Measurements from ENCODE around the gene PHF19. TPM values are rescaled to one million over a fixed set of nuclear protein-coding genes. Genes with fewer than 3 reads are reported as not detected.

PHF19 gene
- total RNA-seq, 1 experiment from 2014 or later = 66.8 TPM

DNA sequence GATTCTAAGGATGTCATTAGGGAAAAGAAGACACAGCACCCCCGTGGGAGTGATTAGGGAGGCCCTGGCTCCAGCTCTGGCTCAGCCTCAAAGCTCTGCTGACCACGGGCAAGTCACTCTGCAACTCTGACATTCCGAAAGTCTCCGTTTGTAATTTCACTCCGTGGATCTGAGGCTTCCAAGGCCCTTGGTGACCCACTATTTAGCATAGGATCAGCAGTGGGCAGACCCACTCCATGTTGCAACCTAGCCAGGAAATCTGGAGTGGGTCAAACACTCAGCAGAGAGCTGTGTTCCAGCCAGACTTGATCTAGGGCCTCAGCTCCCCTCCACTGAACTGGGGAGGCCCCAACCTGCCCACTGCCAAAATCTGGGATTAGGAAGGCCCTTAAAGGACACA is 11.8 kb downstream of the PHF19 start:
- TF ChIP-seq CTCF (conservative IDR thresholded peaks at IDR 0.05) = no peak
- no CpG with 5 or more reads among the region's 5 CpGs for WGBS (ENCODE audit: extremely low coverage, insufficient read length, low lambda C conversion rate)

More for the DNA sequence above, 11.8 kb downstream of the PHF19 start:
- DNase-seq = no peak
- Histone ChIP-seq H2AFZ (ENCODE audit: low read length) (no peak overlapping the region), H3K18ac (ENCODE audit: insufficient read length, low read depth, low read length) (no peak overlapping the region), H2AK5ac (ENCODE audit: insufficient read length, low read length) (no peak overlapping the region), H3K9me3 (ENCODE audit: control insufficient read depth, low read depth, low read length) (no peaks in the 10 kb centered on the region), H3K4ac (ENCODE audit: low read depth, low read length) (no peak overlapping the region), H4K5ac (ENCODE audit: insufficient read length, low read depth, low read length) (no peak overlapping the region), H3K9ac (ENCODE audit: extremely low read depth, insufficient read length, low read length) (no peak overlapping the region), H2BK12ac (ENCODE audit: insufficient read length, low read depth, low read length) (no peak overlapping the region), H3K56ac (ENCODE audit: insufficient read length, low read depth, low read length) (no peak overlapping the region), H3T11ph (ENCODE audit: low read length) (no peak overlapping the region), H3K27me3 (ENCODE audit: insufficient read depth, low read length) (no peaks in the 10 kb centered on the region), H2BK5ac (ENCODE audit: insufficient read length, low read length) (no peak overlapping the region), H3K79me1 (ENCODE audit: insufficient read depth, low read depth, low read length, poor library complexity, severe bottlenecking) (no peaks in the 10 kb centered on the region), H3K4me1 (ENCODE audit: insufficient read depth, low read length) (no peaks in the 10 kb centered on the region), H3K23me2 (ENCODE audit: insufficient read length, low read depth, low read length, poor library complexity, severe bottlenecking) (no peaks in the 10 kb centered on the region), H4K91ac (ENCODE audit: insufficient read length, low read depth, low read length) (no peak overlapping the region), H2BK20ac (ENCODE audit: low read depth, low read length, poor library complexity, severe bottlenecking) (no peak overlapping the region), H3K23ac (ENCODE audit: insufficient read length, low read depth, low read length) (no peak overlapping the region), H3K14ac (ENCODE audit: insufficient read depth, low read length) (no peak overlapping the region), H3K79me2 (ENCODE audit: insufficient read depth, low read length) (no peaks in the 10 kb centered on the region), H3K27ac (ENCODE audit: insufficient read length, low read depth, low read length) (no peak overlapping the region), H4K20me1 (ENCODE audit: control insufficient read depth, insufficient read depth, insufficient read length) (no peaks in the 10 kb centered on the region), H4K8ac (replicated peaks; ENCODE audit: insufficient read length, low read depth, low read length) (no peak overlapping the region), H3K4me2 (ENCODE audit: insufficient read depth, insufficient read length, low read length) (no peak overlapping the region), H2BK15ac (ENCODE audit: low read depth, low read length) (no peak overlapping the region), H2BK120ac (ENCODE audit: low read depth, low read length, poor library complexity, severe bottlenecking) (no peak overlapping the region)
- Mint-ChIP-seq H3K4me1 (peaks cover 11 to 24% of the 10 kb centered on the region in 2 experiments; a peak in 3 of 4 replicates), H3K27me3 (ENCODE audit: low read depth) (no peaks in the 10 kb centered on the region), H3K9me3 (no peaks in the 10 kb centered on the region), H3K27ac (no peak overlapping the region), H3K4me3 (no peak overlapping the region), H3K36me3 (ENCODE audit: insufficient read depth in 1 of 3, low read depth in 3 of 3) (peaks cover 0 to 60% (median 13%) of the 10 kb centered on the region in 3 experiments; a peak in 4 of 7 replicates)

Data from H9 (cell line).